Amniotic stem cell (primary cell): ENCODE measurements around the gene SPINK5.

ENCODE experiments used
- DNase-seq: peaks from one replicate; lab custom pipeline; 2025; lab: John Stamatoyannopoulos, UW

Gene SPINK5

DNA sequence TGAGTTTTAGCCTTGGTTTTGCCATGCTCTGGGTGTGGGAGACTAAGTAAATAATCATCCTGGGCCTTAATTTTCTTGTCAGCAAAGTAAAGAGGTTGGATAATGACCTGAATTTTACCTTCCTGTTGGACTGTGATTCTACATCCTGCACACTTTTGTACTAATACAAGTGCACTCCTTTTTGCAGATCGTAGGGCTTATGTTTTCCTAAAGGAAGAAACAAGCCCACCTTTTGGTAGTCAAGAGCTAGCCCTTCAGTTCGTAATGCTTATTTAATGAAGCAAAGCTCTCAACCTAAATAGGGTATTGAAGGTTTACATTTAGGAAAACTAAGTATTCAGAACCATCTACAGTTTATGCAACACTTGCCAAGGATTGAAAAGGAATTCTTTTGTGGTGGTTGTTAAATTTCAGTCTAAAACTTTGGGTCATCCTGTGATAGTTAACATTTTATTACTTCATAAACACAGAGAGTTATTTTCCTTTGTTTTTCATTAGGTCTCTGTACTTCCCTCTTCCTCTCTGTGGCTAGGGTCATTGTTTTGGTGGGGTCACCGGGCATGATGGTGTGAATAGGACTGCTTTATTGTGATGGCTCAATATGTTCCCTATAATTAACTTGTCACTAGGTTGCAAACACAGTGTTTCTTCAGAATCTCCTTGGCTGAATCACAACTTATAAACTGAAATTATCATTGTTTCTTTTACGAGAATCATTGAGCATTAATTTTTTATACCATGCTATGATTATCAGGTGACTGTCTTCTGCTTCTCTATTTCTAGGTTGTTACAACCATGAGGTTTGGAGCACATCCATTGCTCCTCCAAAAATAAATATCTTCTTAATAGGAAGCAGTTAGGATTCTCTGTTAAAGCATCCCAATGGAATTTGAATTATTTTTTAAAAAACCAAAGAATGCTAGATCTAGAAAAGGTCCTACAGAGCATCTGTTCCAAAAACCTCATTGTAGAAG, 28.5 kb downstream of the SPINK5 start:
- DNase-seq: no peak

DNA sequence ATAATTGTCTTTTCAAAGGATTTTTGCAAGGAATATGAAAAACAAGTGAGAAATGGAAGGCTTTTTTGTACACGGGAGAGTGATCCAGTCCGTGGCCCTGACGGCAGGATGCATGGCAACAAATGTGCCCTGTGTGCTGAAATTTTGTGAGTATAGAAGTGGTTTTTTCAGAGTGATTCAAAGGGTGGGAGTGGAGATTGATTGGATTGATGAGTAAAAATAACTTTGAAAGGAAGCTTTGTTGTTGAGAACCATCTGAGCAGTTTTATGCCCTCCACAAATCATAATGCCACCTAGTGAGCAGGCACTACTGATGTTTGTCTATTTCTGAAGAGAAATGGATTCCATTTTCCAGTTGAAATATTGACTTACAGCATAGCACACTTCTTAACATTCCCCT, 30.6 kb downstream of the SPINK5 start:
- DNase-seq: no peak

DNA sequence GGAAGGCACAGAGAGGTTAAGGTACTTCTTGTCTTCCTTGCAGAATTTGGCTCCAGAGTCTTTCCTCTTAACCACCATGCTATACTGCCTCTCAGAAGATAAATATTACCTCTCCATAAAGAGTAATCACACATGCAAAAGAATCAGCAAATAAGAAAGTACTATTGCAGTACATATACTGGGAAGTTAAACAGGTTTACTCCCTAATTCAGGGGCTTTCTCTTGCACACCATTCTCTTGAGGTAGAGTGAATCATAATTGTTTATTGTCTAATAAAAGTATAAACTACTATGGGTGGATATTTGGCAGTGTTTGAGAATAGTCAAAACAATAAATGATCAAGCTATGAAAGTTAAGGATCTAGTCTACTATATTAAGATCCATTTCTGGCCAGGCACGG, 40.4 kb downstream of the SPINK5 start:
- DNase-seq: no peak

DNA sequence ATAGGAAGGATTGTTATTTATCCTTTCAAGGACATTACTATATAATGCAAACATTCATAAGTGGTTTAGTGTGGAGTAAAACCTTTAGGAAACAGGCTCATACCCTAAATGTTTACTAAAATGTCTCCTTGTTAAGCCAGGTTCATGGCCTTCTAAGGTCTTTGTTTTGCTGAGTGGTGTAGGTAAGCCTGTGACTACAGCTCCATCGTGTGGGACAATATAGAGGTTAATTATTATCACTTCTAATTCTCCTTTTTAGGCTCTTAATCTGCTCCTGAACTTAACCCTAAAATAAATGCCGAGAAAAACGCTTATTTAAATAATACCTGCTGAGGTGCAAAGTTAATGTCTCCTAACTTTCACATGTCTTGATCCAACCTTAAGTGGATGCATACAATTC, 43.8 kb downstream of the SPINK5 start:
- DNase-seq: no peak

DNA sequence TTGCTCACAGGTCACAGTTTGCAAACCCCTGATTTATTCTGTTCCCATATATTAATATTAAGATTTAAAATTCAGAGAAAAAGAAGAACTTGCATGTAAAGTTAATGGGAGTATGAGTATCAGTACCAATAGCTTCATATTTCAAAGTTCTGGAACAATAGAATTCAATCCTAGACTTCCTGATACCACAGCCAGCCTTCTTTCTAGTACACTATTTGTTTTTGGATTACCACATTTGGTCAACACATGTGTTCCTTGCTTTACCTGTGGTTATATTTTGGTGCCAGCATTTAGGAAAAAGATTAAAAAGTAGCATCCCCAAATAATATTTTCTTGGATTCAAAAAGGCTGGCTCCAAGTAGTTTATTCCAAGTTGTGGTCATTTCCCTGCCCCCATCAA, 49.5 kb downstream of the SPINK5 start:
- no peak for DNase-seq

DNA sequence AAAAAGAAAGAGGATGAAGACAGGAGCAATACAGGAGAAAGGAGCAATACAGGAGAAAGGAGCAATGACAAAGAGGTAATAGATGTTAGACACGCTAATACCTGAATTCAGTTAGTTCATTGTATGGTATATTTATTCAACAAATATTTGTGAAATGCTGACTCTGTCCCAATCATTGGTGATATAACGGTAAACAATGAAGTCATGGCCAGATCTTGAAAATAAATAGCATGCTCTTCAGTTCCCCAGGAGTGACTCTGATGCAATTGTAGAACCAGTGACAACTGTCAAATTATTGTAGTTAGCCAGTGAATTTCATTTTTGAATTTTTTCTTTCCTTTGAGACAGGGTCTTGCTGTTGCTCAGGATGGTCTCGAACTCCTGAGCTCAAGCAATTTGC, 56.5 kb downstream of the SPINK5 start:
- no peak for DNase-seq

DNA sequence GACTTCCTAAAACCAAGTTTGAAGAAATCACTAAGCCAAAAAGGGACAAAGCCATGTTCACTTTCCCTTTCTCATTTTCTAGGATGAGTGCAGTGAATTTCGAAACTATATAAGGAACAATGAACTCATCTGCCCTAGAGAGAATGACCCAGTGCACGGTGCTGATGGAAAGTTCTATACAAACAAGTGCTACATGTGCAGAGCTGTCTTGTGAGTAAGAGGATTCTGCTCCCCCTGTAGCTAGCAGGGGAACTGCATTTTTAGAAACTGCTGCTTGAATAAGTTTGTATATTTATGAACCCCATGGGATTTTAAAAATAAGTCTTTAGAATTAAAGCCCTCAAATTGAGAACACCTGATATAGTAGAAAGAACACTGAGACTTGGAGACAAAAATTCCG, 61.9 kb downstream of the SPINK5 start:
- DNase-seq: no peak

DNA sequence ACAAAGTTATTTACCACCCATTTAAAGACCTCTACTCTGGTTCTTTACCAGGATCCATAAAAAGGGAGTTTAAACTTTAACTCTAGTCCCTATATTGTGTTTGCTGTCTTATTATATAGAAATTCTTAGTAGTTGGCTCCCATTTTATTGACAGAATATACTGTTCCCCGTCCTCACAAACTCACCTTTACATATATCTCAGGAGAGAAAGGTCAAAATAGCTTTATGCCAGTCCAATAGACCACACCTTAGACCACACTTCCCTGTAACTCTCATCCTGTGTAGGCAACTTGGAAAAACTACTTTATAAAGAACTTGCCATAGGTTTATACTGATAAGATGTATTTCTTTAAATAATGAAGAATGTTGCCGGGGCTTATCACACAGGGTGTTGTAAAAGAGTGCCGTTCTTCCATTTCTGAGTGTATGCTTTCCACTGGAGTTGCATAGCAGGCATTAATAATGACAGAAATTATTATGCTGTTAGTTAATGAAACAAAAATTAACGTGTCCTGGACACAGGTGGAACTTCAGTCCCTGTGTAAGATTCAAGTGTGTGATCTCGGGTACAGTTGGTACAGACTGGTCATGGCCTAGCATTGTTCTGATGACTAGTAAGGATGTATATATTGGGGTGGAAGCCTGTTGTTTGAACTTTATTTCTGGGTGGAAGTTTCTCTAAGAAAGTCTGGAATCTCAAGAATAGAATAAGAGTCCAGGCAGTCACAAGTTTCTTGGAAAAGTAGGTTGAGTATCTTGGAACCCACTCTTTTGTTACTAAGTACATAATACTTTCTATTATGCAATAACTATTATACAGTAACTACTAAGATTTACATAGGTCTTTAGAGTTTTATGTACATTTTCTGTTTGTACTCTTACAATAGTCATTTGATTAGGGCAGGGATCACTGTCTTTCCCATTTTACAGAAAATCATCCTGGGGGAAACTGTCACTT, 71.6 kb downstream of the SPINK5 start:
- no peak for DNase-seq

DNA sequence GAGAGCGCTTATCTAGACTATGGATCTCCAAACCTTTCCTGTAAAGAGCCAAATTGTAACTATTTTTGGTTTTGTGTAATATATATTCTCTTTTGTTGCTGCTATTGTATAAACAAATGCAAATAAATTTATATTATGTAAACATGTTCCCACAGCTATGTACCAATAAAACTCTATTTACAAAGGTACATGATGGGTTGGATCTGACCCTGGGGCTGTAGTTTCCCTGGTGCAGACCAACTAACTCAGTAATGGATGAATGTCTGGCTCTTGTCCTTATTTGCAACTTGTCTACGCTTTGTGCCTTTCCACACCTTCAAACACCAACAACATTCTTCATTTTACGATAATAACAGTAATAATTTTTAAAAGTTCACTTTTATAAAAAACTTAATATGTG, 77.1 kb downstream of the SPINK5 start:
- DNase-seq: no peak

DNA sequence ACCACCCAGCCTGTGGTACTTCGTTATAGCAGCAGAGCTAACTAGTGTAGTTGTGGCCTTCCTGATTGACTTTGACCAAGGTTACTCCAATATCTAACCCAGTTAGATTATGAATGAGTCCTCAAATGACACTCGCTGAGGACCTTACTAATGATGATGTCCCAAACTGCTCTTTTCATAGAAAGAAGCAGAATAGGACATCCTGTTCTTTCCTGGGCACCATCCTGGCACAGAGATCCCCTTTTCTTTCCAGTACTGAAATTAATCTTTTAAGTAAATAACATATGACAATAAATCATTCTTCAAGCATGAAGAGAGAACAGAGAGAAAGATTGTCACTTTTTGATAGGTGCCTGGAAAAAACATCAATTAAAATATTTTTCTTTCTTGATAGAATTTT, 77.9 kb downstream of the SPINK5 start:
- no peak for DNase-seq

DNA sequence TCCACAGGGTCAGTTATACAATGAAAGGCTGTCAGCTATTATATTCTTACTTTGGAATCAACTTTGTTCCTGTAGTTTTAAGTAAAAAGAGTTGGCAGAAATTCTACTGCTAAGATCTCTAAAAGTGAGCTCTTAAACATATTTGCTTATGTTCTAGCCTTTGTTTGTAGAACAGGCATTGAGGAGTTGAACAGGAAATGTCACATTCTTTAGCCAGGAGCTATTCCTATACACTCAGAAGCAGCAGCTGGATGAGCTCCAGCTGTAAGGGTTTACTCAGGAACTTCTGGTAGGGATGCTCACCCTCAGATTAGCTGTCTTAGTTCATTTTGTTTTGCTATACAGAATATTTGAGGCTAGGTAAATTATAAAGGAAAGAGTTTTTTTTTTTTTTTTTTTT, 82.1 kb downstream of the SPINK5 start:
- DNase-seq: no peak

DNA sequence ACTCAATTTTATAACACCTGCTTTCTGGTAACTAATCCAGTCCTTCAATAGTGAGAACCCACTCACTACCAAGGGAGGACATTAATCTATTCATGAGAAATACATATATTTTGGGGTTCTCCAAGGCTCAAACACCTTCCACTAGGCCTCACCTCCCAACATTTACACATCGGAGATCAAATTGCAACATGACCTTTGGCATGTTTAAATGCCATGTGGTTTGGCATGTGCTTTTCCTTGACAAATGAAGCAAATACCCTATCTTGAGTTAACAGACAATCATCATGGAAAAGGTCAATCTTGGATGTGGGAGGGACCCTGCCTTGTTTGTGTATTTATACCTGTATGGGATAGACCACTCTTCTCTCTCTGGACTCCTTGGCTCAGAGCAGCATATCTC, 82.7 kb downstream of the SPINK5 start:
- DNase-seq: no peak

DNA sequence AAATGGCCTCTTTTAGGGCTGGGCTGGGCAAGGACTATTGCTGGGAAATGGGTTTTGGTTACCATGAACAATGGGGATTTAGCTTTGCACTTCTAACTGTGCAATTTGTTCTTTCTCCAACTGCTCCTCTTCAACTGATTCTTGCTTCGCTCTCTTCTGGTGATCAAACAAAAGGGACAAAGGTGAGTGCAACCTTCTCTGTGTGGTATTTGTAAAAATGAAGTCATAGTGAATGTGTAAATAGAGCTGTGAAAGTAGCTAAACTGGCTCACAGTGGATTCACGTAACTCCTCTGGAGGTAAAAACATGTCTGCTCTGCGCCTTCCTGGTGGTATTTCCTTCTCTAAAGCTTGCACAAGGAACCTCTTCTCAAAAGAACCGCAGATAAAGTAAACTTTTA, 83.6 kb downstream of the SPINK5 start:
- DNase-seq: no peak

DNA sequence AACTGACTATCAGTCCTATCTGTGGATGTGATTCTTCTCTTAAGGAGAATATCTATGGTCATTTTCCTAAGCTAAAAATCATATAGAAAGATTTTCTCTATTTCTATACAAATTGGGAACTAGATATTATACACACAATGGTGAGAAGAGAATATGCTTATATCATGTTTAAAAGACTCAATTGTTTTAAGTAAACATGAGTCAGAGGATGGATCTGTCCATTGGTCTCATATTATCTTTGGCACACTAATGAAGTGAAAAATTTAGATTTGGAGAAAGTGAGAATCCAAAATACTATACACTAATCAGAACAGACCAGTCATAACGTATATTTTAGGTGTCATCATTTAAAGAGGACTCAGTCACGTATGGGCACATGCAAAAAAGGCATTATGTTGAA, 88.1 kb downstream of the SPINK5 start:
- no peak for DNase-seq

DNA sequence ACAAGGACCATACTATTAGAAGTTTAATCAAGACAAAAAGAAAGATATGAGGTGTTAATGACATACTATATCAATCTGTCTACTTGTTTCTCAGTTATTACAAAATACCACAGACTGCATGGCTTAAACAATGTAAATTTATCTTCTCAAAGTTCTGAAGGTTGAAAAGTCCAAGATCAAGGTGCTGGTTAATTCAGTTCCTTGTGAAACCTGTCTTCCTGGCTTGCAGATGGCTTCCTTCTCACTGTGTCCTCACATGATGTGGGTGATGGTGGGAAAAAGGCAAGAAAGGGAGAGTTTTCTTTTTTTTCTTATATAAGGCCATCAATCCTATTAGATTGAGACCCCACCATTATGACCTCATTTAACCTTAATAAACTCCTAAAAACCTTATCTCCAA, 89.0 kb downstream of the SPINK5 start:
- DNase-seq: no peak

DNA sequence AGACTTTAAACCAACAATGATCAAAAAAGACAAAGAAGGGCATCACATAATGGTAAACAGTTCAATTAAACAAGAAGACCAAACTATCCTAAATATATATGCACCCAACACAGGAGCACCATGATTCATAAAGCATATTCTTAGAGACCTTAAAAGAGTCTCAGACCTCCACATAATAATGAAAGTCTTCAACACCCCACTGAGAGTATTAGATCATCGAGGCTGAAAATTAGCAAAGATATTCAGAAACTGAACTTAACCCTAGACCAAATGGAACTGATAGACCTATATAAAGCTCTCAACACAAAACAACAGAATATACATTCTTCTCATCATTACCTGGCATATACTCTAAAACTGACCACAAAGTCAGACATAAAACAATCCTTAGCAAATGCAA, 92.8 kb downstream of the SPINK5 start:
- no peak for DNase-seq

DNA sequence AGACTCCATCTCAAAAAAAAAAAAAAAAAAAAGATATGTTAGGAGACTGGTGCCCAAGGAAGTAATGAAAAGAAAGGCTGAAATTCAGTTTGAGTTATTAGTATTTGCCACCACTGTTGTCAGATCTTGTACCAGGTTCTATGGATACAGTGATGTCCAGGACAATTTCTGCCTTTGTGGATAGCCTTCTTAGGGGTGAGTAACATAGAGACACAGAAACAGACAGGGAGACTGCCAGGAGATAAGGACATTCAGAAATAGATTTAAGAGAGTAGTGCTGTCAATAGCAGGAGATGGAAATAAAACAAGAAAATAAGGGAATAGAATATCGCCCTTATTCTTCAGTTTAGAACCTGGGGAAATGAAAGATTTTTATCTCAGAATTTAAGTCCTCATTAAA, 98.3 kb downstream of the SPINK5 start:
- no peak for DNase-seq

DNA sequence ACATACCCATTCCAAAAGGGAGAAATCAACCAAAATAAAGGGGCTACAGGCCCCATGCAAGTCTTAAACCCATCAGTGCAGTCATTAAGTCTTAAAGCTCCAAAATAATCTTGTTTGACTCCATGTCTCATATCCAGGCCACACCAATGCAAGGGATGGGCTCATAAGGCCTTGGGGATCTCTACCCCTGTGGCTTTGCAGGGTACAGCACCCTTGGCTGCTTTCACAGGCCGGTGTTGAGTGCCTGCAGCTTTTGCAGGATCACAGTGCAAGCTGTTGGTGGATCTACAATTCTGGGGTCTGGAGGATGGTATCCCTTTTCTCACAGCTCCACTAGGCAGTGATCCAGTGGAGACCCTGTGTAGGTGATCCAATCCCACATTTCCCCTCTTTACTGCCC, 99.6 kb downstream of the SPINK5 start:
- DNase-seq: no peak

DNA sequence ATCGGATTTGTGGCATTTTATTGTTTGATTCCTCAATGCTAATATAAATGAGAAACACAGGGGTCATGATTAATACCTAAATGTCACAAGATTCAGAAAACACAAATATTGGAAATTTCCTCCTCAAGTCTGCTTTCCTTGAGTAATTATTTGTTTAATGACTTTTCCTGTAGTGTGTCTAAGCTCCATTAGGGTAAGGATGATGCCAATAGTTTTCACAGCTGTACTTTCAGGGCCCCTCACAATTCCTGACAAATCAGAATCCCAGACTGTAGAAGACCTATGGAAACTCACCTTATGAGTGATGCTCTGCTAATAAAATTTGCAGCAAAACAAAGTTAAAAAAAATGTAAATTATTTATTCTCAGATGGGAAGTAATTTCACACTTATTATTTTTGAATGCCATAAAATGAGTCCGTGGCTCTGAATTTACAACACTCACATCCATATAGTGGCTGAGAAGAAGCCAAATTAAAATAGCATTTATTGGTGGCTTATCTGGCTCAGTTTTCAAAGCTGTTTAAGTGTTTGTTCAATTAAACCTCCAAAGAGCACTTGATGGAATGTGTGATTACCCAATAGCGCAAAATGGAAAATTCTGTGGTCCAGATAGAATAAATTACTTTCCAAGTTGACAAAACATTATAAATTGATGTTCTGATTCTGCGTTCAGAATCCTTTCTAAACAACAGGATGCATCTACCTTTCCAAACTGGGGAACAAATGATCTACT, 102.9 kb downstream of the SPINK5 start:
- DNase-seq: no peak

DNA sequence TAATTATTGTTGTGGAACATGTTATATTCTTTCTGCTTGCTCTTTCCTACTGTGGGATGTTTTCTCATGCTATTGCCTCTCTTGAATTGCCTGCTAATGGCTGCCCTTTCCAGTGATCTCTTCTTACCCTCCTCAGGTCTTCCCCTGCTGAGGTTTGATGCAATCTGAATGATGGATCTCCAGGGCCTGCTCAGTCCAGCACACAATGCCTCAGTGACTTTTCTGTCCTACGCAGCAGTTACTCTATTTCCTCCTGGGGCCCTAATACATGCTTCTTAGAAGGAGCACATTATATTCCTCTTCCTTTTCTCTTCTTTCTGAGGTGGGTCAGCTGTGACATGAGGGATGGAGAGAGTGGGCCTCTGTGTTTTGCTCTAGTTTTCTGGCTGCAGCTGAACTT, 104.5 kb downstream of the SPINK5 start, which contains the start of gene SPINK14:
Gene SPINK14 (plus strand): TSS at position 301 of the 400 bp plus-strand sequence. CDS start 1,187 bp downstream, outside the sequence.
- no peak for DNase-seq

DNA sequence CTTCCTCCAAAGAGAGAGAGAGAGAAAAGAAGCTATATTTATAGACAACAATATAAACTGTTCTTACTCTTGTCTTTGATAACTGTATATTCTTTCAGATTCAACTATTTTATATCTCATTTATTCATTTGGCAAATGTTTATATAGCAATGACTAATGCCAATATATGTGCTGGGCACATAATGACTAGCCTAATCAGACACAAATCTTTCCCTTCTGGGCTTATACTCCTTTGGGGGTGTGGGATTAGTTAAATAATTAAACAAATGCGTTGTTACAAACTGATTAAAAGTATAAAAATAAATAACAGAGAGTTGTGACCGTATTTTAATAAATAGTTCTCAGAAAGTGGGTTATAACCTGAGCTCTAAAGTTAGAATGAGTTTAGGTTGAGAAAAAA, 108.6 kb downstream of the SPINK5 start:
- no peak for DNase-seq

DNA sequence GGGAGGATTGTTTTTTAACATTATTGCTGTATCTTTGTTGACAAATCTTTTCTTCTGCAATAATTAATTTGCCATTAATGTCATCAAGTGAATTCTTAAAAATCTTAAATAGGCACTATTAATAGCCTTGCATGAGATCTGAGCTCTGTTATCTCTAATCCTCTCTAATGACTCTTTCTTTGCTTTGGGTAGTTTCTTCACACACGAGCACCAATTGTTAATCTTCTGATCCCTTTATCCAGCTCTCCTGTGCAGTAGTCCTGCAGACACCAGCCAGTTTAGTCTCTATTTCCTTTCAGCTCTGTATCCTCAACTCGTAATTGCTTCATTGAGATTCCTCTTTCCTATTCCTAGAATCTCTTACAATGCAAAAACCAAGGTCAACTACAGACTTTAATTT, 112.7 kb downstream of the SPINK5 start:
- no peak for DNase-seq
